HS-27A (cell line): Measurements from ENCODE around the gene LIN7B.
"Not testable (repeated sequence)": the region's sequence is repeated elsewhere in the genome, so short reads cannot be mapped to it uniquely, and the experiment has no call there.

Experiments
- DNase-seq: peaks from one replicate; pipeline ENCODE4 v3.0.0-alpha.2; 2012; ENCODE audit warnings: low read depth, missing footprints

Gene LIN7B

GRCh38 chr19:49119411-49120324 is 5.5 kb downstream of the LIN7B start, which contains the start of gene PPFIA3:
Gene PPFIA3, plus strand, starts transcription at chr19:49119544. Its CDS starts 8,330 bp downstream, at chr19:49127874.
- no peak for DNase-seq

GRCh38 chr19:49120325-49120683 is 6.1 kb downstream of the LIN7B start:
- no peak for DNase-seq

- no peak for DNase-seq
These were observed 6.7 kb downstream of the LIN7B start for GRCh38 chr19:49120868-49121267.

GRCh38 chr19:49121841-49122240 is 7.7 kb downstream of the LIN7B start:
- not testable (repeated sequence) for DNase-seq

- DNase-seq, result not testable (repeated sequence)
These were observed 9.1 kb downstream of the LIN7B start for GRCh38 chr19:49123285-49123684.

- DNase-seq, result no peak
These were observed 11.0 kb downstream of the LIN7B start for GRCh38 chr19:49125025-49125731.

GRCh38 chr19:49126575-49126974 is 12.4 kb downstream of the LIN7B start:
- DNase-seq, result no peak

GRCh38 chr19:49127225-49127624 is 13.1 kb downstream of the LIN7B start:
- DNase-seq, result not testable (repeated sequence)

GRCh38 chr19:49127674-49128544 is 13.7 kb downstream of the LIN7B start:
- DNase-seq, result peak; percentile 96

- DNase-seq, result no peak
These were observed 14.5 kb downstream of the LIN7B start for GRCh38 chr19:49128545-49129237.

GRCh38 chr19:49129238-49129583 is 15.0 kb downstream of the LIN7B start:
- no peak for DNase-seq

- no peak for DNase-seq
These were observed 16.2 kb downstream of the LIN7B start for GRCh38 chr19:49130325-49130724.

GRCh38 chr19:49132974-49133609 is 18.9 kb downstream of the LIN7B start:
- DNase-seq, result no peak

- DNase-seq, result no peak
These were observed 19.7 kb downstream of the LIN7B start for GRCh38 chr19:49133621-49134454.

- DNase-seq, result no peak
These were observed 21.5 kb downstream of the LIN7B start for GRCh38 chr19:49135686-49136085.

GRCh38 chr19:49136771-49137171 is 22.6 kb downstream of the LIN7B start:
- no peak for DNase-seq

- no peak for DNase-seq
These were observed 26.8 kb downstream of the LIN7B start for GRCh38 chr19:49140951-49141350.

- no peak for DNase-seq
These were observed 27.2 kb downstream of the LIN7B start for GRCh38 chr19:49141352-49141751.

- DNase-seq, result peak; percentile 65
These were observed 28.7 kb downstream of the LIN7B start for GRCh38 chr19:49142866-49143335.
